ENCODE results near the gene ZNF343. TPM values are rescaled to one million over a fixed set of nuclear protein-coding genes. Genes with fewer than 3 reads are reported as not detected.

The ZNF343 gene
- total and polyA plus RNA-seq, 2 of the 8 experiments (the other 6 are each of a cell fraction or from before 2014, with no cell fraction given): 1.8 to 5.0 TPM

- peaks cover 0 to 4% of the 10 kb centered on the region in 2 experiments for H4K20me1 ChIP-seq (replicated peaks in 1 of 2; ENCODE audit: control insufficient read depth in 1 of 2, insufficient read depth in 2 of 2, low read length in 2 of 2)
- WGBS, 2 experiments (ENCODE audit: extremely low coverage in 1 of 2, insufficient coverage in 1 of 2, insufficient read length in 1 of 2, insufficient replicate concordance in 2 of 2, low coverage in 1 of 2, low lambda C conversion rate in 2 of 2, missing lambda C conversion rate in 1 of 2): 86% methylated on average over 5 of the region's 5 CpGs; no CpG with 5 or more reads in 1 of the 2 experiments
- no peak overlapping the region for H2BK120ac ChIP-seq (replicated peaks; ENCODE audit: low read depth, low read length)
- no peaks in the 10 kb centered on the region for H3K9me3 ChIP-seq (ENCODE audit: insufficient read depth in 2 of 2, low read depth in 1 of 2, low read length in 1 of 2)
- H3K9ac ChIP-seq (replicated peaks in 1 of 4; ENCODE audit: extremely low read depth in 1 of 4, low read depth in 3 of 4, low read length in 3 of 4): no peak overlapping the region
- no peak overlapping the region for H4K5ac ChIP-seq (ENCODE audit: insufficient read length, low read depth, low read length)
- peaks cover 0 to 5% (median 2%) of the 10 kb centered on the region in 4 experiments; a peak in 3 of 7 replicates for H3K4me1 ChIP-seq (replicated peaks in 1 of 4; ENCODE audit: control insufficient read depth in 3 of 4, insufficient read depth in 4 of 4, low read length in 3 of 4)
- H2BK20ac ChIP-seq (ENCODE audit: low read length): no peak overlapping the region
- TF ChIP-seq NRF1 (IDR thresholded peaks at IDR 0.05; ENCODE audit: low read depth, low read length): no peak
- TF ChIP-seq TEAD4 (IDR thresholded peaks at IDR 0.05; ENCODE audit: low read depth, low read length): no peak
- TF ChIP-seq SRF (IDR thresholded peaks at IDR 0.05; ENCODE audit: low read depth, low read length): no peak
- H3K4me3 ChIP-seq (ENCODE audit: extremely low read depth in 1 of 4, insufficient read depth in 2 of 4, low read depth in 3 of 4, low read length in 4 of 4): no peak overlapping the region
- 0 out of 8 replicates have a peak, but pooled peaks cover 0 to 2% (median 0%) of the 10 kb centered on the region in 4 experiments for H3K36me3 ChIP-seq (ENCODE audit: control insufficient read depth in 2 of 4, insufficient read depth in 4 of 4, low read length in 3 of 4)
- H2BK12ac ChIP-seq (ENCODE audit: low read depth, low read length): no peak overlapping the region
- H3K4me2 ChIP-seq (ENCODE audit: insufficient read depth in 1 of 2, low read depth in 2 of 2, low read length in 2 of 2): no peak overlapping the region; a peak in 1 of 4 replicates
- POLR2A ChIA-PET (ENCODE audit: partially characterized antibody): interaction anchor here (1.8 to 2.9 kb wide), 3 partner anchors 12 to 144 kb away, joined by 3 to 19 read pairs (median 10); partner anchors contain the start of genes NOP56 and SNRPB
- CTCF ChIA-PET (ENCODE audit: partially characterized antibody): interaction anchor here (0.6 to 3.9 kb wide), 5 partner anchors 7 to 165 kb away, joined by 3 to 22 read pairs (median 3); no protein-coding TSS in a partner anchor
- no peaks in the 10 kb centered on the region for H3K79me2 ChIP-seq (ENCODE audit: control insufficient read depth in 1 of 2, insufficient read depth in 2 of 2, low read length in 2 of 2)
- FAIRE-seq: no peak
- no peak overlapping the region for H3K4ac ChIP-seq (replicated peaks; ENCODE audit: insufficient read length, low read depth, low read length)
- H3K79me1 ChIP-seq (ENCODE audit: low read depth, low read length): no peaks in the 10 kb centered on the region
- DNase-seq (ENCODE audit: low read depth in 1 of 2, low spot score in 2 of 2): no peak
- H3K23ac ChIP-seq (ENCODE audit: insufficient read length): no peak overlapping the region
- H4K8ac ChIP-seq (ENCODE audit: extremely low read depth, insufficient read depth, low read length): no peak overlapping the region
- H2BK15ac ChIP-seq (ENCODE audit: low read length): no peak overlapping the region
- H2AFZ ChIP-seq (ENCODE audit: low read length): no peak overlapping the region
- no peak overlapping the region for H4K91ac ChIP-seq (replicated peaks; ENCODE audit: insufficient read length, low read length)
- H3K27me3 ChIP-seq (replicated peaks in 1 of 4; ENCODE audit: control insufficient read depth in 3 of 4, extremely low read depth in 1 of 4, insufficient read depth in 3 of 4, low read length in 3 of 4): peaks cover 24 to 44% (median 41%) of the 10 kb centered on the region in 4 experiments
- H3K56ac ChIP-seq (replicated peaks; ENCODE audit: insufficient read length, low read depth, low read length): no peak overlapping the region
- no peak overlapping the region for H2BK5ac ChIP-seq (ENCODE audit: low read depth, low read length)
- H2AK5ac ChIP-seq (ENCODE audit: low read depth, low read length): no peak overlapping the region
- no peak overlapping the region for H3K18ac ChIP-seq (ENCODE audit: extremely low read depth, low read length)
- no peak overlapping the region for H3K27ac ChIP-seq (ENCODE audit: low read depth, low read length)
- no peak overlapping the region for H3K14ac ChIP-seq (ENCODE audit: insufficient read length)
- peaks cover 8% of the 10 kb centered on the region; the same call in 1 of the 2 replicates for H3K23me2 ChIP-seq (ENCODE audit: low read depth, low read length)
Measured at GRCh38 chr20:2507464-2507863, 1.3 kb downstream of the ZNF343 start.

Measured in H1 (cell line).